Astrocyte of the hippocampus (primary cell): ENCODE data around the gene OTOP2.

ENCODE experiments used
- DNase-seq: peaks from one replicate; pipeline ENCODE4 v3.0.0; 2011; ENCODE audit warnings: low read depth, low spot score

Gene OTOP2

GRCh38 chr17:74924250-74924948 is at the start of gene OTOP2:
Gene OTOP2 (plus strand): TSS chr17:74924273. CDS start chr17:74924633, 360 bp downstream.
- no peak for DNase-seq

DNA sequence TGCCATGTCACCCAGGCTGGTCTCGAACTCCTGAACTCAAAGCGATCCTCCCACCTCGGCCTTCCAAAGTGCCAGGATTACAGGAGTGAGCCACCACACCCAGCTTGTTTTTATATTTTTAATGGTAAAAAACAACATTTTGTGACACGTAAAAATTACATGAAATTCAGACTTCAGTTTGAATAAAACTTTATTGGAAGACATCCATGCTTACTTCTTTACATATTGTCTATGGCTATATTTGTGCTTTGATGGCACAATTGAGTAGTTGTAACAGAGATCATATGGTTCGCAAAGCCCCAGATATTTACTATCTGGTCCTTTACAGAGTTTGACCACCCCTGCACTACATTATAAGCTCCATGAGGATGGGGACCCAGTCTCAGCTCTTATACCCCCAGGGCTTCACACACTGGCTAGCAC is 49.4 kb upstream of the OTOP2 start:
- DNase-seq = no peak

GRCh38 chr17:74875155-74875976 is 48.7 kb upstream of the OTOP2 start:
- DNase-seq = no peak

DNA sequence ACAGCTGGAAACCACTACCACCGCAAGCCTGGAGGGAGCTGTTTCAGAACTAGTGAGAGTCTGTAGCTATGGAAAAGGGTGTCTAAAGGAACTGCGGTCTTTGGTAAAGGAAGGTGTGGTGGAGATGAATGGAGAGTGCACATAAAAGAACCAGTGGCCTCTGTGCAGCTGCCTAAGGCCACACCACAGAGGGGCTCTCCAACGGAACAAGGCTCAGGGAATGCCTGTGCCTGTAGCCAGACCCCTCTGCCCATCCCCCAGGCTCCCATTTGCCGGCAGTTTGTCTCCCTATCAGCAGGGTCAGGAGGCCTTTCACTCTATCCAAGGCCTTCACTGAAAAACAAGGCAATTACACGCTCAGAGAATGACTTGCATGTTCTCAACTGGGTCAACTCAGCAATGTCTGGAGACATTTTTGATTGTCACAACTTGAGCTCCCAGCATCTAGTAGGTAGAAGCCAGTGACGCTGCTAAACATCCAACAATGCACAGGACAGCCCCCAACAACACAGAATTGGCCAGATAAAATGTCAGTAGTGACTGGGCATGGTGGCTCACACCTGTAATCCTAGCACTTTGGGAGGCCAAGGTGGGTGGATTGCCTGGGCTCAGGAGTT is 48.0 kb upstream of the OTOP2 start:
- no peak for DNase-seq

GRCh38 chr17:74877592-74878548 is 46.2 kb upstream of the OTOP2 start:
- DNase-seq = no peak

DNA sequence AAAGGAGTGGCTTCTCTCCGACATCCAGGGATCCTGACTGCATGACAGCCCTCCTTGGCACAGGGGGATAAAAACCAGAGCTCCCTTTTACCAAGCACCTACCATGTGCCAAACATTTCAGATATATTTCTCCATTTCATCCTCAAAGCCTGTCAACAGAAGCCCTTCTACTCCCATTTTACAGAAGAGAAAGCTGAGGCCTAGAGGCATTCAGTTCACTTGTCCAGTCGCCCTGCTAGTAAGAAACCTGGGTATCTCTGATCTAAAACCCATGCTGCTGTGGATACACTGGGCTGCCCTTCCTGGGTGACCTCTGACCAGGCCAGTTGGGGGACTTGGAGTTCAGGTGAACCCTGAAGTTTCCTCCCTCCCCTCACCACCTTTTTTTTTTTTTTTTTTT is 45.4 kb upstream of the OTOP2 start:
- no peak for DNase-seq

- no peak for DNase-seq
Observed at GRCh38 chr17:74879308-74879707, 44.8 kb upstream of the OTOP2 start.

GRCh38 chr17:74881073-74881472 is 43.0 kb upstream of the OTOP2 start:
- DNase-seq = no peak

DNA sequence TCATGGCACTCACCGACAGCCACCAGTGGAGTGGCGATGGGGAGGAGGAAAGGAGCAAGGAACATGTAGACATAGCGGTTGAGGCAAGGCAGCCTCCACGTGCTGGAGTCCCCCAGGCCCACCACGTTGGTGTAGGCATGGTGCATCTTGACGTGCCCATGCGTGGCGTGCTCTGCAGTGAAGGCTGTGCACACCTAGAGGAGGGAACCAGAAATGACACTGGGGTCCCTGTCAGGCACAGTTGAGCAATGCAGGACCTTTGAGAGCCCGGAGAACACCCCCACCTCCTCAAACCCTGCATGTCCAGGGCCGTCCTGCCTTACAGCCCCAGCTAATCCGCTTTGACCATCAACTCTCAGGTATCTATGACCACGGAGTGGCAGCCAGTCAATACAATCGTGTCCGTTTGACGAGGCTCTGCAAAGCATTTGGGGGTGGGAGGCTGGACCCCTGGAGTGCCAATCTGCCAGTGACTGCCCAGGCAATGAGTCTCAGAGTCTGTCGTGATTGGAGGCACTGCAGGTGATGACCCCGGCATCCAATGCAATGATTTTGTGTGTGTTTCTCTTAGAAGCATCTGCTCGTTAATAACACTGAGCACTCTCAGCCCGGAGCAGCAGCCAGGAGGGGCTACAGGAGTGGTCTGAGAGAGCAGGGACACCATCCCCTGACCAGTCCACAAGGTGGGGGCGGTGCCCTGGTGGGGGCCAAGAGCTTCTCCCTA is 41.4 kb upstream of the OTOP2 start:
- no peak for DNase-seq

DNA sequence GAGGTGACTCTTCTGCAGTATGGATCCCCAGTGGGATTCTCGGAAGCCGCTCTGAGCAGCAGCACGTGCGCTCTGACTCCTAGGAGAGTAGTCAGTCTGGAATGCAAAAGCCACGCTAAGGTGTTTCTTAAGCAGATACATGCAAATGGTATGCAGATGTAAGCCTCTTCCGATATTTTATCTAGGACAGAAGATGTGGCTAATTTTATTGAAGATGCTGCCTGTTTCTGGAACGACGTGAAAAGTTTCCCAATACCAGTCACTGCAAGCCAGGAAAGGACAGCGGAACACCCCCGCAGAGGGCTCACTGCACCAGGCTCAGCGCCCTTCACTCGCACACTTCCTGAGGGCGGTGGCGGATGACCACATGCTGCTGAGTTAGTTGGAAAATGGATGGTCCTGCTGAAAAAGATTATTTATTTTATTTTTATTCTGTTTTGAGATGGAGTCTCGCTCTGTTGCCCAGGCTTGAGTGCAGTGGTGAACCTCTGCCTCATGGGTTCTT is 40.8 kb upstream of the OTOP2 start:
- DNase-seq = no peak

- no peak for DNase-seq
Observed at GRCh38 chr17:74888469-74888868, 35.6 kb upstream of the OTOP2 start.

GRCh38 chr17:74890554-74890953 is 33.5 kb upstream of the OTOP2 start:
- DNase-seq = no peak

GRCh38 chr17:74892013-74892841 is 31.8 kb upstream of the OTOP2 start:
- DNase-seq = no peak

- no peak for DNase-seq
Observed at GRCh38 chr17:74892974-74893911, 30.8 kb upstream of the OTOP2 start, which contains the start of gene FADS6. Gene FADS6 (minus strand): TSS chr17:74893633. CDS start chr17:74893595, 38 bp downstream.

- DNase-seq = no peak
Observed at GRCh38 chr17:74893936-74894671, 30.0 kb upstream of the OTOP2 start.

- no peak for DNase-seq
Observed at GRCh38 chr17:74898376-74898946, 25.6 kb upstream of the OTOP2 start.

GRCh38 chr17:74900208-74900607 is 23.9 kb upstream of the OTOP2 start:
- no peak for DNase-seq
